ENCODE results near the gene MCTP1.

The MCTP1 gene

GRCh38 chr5:95076395-95077185, 208.3 kb downstream of the MCTP1 start:
- peak; percentile 13 for DNase-seq (ENCODE audit: low read depth)
- H3K4me3 ChIP-seq (replicated peaks; ENCODE audit: low read depth, low read length) = no peak overlapping the region
- TF ChIP-seq CTCF (IDR thresholded peaks at IDR 0.05; ENCODE audit: low read length, missing control alignments) = no peak

GRCh38 chr5:95075111-95075510, 209.8 kb downstream of the MCTP1 start:
- H3K4me3 ChIP-seq (replicated peaks; ENCODE audit: low read depth, low read length) = no peak overlapping the region
- no peak for TF ChIP-seq CTCF (IDR thresholded peaks at IDR 0.05; ENCODE audit: low read length, missing control alignments)
- no peak for DNase-seq (ENCODE audit: low read depth)

- no peak for TF ChIP-seq CTCF (IDR thresholded peaks at IDR 0.05; ENCODE audit: low read length, missing control alignments)
- H3K4me3 ChIP-seq (replicated peaks; ENCODE audit: low read depth, low read length) = no peak overlapping the region
- DNase-seq (ENCODE audit: low read depth) = no peak
Measured at GRCh38 chr5:95072281-95072680, 212.6 kb downstream of the MCTP1 start.

GRCh38 chr5:95070866-95071265, 214.0 kb downstream of the MCTP1 start:
- no peak for TF ChIP-seq CTCF (IDR thresholded peaks at IDR 0.05; ENCODE audit: low read length, missing control alignments)
- H3K4me3 ChIP-seq (replicated peaks; ENCODE audit: low read depth, low read length) = no peak overlapping the region
- DNase-seq (ENCODE audit: low read depth) = no peak

GRCh38 chr5:95070453-95070852, 214.4 kb downstream of the MCTP1 start:
- TF ChIP-seq CTCF (IDR thresholded peaks at IDR 0.05; ENCODE audit: low read length, missing control alignments) = no peak
- no peak overlapping the region for H3K4me3 ChIP-seq (replicated peaks; ENCODE audit: low read depth, low read length)

GRCh38 chr5:95069948-95070347, 214.9 kb downstream of the MCTP1 start:
- no peak for TF ChIP-seq CTCF (IDR thresholded peaks at IDR 0.05; ENCODE audit: low read length, missing control alignments)
- no peak overlapping the region for H3K4me3 ChIP-seq (replicated peaks; ENCODE audit: low read depth, low read length)

More at GRCh38 chr5:95070453-95070852, 214.4 kb downstream of the MCTP1 start:
- no peak for DNase-seq (ENCODE audit: low read depth)

GRCh38 chr5:95069021-95069420, 215.9 kb downstream of the MCTP1 start:
- no peak for TF ChIP-seq CTCF (IDR thresholded peaks at IDR 0.05; ENCODE audit: low read length, missing control alignments)
- DNase-seq (ENCODE audit: low read depth) = no peak
- H3K4me3 ChIP-seq (replicated peaks; ENCODE audit: low read depth, low read length) = no peak overlapping the region

More at GRCh38 chr5:95069948-95070347, 214.9 kb downstream of the MCTP1 start:
- DNase-seq (ENCODE audit: low read depth) = no peak
